DMS 273 treated with DMSO at 0.1 percent for 48 hours (cell line): ENCODE data around the gene PMM2.
"Not testable (repeated sequence)": the region's sequence is repeated elsewhere in the genome, so short reads cannot be mapped to it uniquely, and the experiment has no call there.

Experiments
- DNase-seq: peaks from one replicate; lab custom pipeline; 2025; lab: John Stamatoyannopoulos, UW

Gene PMM2

DNA sequence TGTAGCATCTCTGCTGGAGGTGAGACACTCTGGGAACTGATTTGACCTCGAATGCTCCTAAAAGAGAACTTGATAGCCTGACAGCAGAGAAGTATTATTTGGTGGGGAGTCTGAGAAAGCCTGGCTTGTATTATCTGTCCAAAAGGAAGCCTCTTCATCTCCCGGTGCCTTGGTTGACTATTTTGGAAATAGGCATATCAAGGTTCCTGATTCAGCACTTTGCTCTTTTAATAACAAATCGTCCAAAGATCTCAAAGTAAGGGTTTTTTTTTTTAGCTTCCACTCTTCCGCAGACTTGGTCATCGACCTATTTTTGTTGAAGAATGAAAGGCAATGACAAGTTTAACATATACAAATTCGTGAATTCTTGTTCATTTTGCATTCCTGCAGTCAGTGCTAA, 15.0 kb upstream of the PMM2 start:
- no peak for DNase-seq

DNA sequence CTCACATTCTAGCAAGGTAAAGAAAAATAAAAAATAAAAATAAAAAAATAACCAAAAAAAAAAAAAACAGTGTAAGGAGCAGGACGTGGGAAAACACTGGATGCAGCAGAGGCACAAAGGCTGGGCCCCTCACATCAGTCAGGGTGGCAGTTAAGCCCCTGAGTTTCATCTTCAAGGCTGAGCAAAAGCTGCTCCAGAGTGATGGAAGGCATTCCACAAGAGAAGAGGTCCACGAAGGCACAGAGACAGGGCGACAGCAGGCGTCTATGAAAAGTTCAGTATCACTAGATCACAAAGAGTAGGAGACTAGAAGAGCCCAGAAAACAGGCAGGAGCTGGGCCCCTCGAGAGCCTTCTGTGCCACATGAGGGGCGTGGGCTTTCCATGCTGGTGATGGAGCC, 12.2 kb upstream of the PMM2 start:
- no peak for DNase-seq

DNA sequence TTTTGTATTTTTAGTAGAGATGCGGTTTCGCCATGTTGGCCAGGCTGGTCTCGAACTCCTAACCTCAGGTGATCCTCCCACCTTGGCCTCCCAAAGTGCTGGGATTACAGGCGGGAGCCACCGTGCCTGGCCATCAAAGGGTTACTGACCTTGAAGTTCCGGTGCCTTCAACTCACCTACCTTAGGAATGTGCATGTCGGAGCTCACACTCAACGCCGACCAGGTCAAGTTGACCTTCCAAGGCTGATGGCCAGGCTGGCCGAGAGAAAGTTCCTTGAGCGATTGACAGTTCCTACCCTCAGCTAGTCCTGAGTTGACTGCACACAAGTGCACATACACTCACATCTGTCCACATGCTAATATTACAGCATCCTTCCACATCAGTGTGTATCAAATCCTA, 11.3 kb upstream of the PMM2 start:
- DNase-seq, result not testable (repeated sequence)

- DNase-seq, result no peak
Measured at GRCh38 chr16:8788578-8789172, 9.0 kb upstream of the PMM2 start.

DNA sequence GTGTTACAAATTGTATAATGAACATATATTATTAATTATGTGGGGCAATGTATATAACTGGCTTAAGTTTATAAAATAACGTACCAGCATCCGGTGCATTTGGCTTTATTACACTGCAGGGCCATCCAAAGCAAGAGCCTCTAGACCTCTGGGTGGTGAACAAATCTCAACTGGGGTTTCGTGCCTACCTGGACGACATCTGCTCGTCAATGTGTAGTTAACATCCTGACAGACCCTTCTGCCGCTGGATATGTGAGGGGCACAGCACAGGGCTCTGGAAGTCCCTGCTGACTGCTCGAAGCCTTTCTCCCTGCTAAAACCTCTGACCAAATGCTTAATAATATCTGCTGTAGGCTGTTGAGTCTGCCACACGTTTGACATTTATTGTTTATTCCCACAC, 2.5 kb upstream of the PMM2 start:
- no peak for DNase-seq

DNA sequence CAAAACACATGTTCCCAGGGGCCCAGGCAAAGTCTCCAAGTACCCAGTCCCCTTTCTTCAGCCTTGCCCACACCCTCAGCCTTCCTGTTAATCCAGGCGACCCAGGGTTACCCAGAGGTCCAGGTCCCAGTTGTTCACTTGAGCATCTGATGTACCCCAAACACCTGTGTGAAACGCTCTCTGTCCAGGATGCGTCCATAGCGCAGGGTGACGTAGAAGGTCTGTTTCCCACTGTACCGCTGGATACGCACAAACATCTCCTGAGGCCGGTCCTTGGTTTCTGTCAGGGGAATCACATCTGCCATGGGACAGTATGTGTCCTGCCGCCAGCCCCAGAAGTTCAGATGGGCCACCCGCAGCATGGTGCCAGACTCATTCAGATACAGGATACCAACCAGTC, 1.8 kb upstream of the PMM2 start:
- DNase-seq, result no peak

DNA sequence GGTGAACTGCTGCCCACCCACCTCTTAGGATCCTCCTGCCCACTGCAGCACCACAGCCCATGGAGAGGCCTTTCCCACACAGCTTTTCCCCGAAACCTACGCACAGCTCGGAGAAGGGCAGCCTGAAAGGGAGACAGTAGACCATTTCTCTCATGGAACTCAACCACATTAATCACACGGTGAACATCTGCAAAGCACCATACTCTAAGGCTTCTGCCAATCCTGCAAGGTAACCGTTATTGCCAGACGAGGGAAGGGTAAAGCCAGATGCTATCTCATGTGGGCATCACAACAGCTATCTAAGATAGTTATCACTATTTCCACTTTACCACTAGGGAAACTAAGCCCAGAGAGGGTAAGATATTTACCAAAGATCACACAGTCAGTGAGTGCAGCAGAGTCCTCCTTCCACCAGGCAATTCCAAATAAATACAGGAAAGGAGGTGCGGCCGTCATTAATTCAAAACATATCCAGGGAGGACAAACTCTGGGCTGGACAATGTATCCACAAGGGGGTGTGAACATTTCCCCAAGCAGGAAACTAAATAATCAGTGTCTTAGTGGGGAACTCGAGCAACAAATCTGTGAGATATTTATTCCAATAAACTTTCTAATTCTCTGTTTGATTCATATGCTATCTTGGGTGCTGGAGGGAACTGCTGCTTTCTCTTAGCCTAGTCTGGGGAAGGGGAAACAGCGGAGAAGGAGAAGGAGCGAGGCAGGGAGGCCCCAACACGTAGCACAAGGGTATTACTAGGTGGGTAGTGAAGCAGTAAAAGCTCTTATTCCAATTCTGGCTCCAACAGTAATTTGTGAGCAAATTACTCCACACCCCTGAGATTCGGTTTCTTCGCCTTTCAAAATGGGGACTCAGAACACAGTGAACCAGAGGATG, 923 bp upstream of the PMM2 start:
- DNase-seq, result no peak

GRCh38 chr16:8798174-8798527, 512 bp downstream of the PMM2 start:
- no peak for DNase-seq

GRCh38 chr16:8798535-8799157, 1.0 kb downstream of the PMM2 start:
- DNase-seq, result no peak

- DNase-seq, result no peak
Measured at GRCh38 chr16:8801701-8802100, 4.1 kb downstream of the PMM2 start.

DNA sequence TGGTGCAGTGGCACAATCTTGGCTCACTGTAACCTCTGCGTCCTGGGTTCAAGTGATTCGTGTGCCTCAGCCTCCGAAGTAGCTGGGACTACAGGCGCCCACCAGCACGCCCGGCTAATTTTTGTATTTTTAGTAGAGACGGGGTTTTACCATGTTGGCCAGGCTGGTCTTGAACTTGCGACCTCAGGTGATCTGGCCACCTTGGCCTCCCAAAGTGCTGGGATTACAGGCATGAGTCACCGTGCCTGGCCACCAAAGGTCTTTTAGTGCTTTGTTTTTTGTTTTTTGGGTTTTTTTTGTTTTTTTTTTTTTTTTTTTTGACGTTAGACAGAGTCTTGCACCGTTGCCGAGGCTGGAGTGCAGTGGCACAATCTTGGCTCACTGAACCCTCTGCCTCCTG, 6.1 kb downstream of the PMM2 start:
- not testable (repeated sequence) for DNase-seq

- no peak for DNase-seq
Measured at GRCh38 chr16:8804313-8804712, 6.7 kb downstream of the PMM2 start.

GRCh38 chr16:8806272-8806983, 8.8 kb downstream of the PMM2 start:
- DNase-seq, result no peak

GRCh38 chr16:8807189-8807588, 9.6 kb downstream of the PMM2 start:
- DNase-seq, result no peak

- DNase-seq, result no peak
Measured at GRCh38 chr16:8808009-8808408, 10.4 kb downstream of the PMM2 start.

GRCh38 chr16:8808613-8809353, 11.1 kb downstream of the PMM2 start:
- no peak for DNase-seq

DNA sequence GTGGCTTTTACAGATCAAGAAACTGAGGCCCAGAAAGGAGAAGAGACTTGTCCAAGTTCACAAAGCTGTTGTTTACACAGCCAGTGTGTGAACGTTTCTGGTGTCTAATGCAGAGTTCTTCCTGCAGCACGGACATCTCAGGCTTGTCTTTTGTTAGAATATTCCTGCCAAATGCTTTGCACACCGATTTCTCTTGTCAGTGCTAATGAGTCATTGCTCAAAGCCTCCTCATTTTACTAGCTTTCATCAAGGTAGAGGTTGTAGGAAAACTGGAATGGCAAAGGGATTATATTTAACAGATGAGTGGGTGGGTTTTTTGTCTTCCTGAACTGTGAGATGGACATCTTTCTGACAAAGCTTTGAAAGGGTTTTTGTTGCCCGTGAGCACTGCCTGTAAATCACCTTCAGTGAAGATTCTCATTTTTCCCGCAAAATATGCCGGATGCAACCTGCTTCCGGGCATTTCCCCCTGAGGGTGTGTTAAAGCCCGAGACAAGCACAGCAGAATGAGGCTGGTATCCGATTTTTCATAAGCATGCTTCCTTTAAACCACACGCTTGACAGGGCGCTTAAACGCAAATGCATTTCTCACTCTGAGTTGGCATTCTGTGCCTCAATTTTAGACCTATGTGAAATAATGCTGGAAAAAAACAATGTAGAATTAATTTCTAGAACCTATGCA, 14.7 kb downstream of the PMM2 start:
- no peak for DNase-seq

- DNase-seq, result no peak
Measured at GRCh38 chr16:8814095-8814806, 16.6 kb downstream of the PMM2 start.

- no peak for DNase-seq
Measured at GRCh38 chr16:8816967-8817655, 19.5 kb downstream of the PMM2 start.
